ENCODE results near the gene HMGA1. TPM values are rescaled to one million over a fixed set of nuclear protein-coding genes. Genes with fewer than 3 reads are reported as not detected.
"Not testable (repeated sequence)": the region's sequence is repeated elsewhere in the genome, so short reads cannot be mapped to it uniquely, and the experiment has no call there.

The HMGA1 gene
- polyA plus RNA-seq, 10 donors, result 73.7 to 105 (median 83.4) TPM

GRCh38 chr6:34238585-34239499 is 2.2 kb downstream of the HMGA1 start:
- no peak for DNase-seq

- no peak for DNase-seq
Observed at GRCh38 chr6:34239500-34239825, 2.8 kb downstream of the HMGA1 start.

- DNase-seq, result no peak
Observed at GRCh38 chr6:34239893-34240292, 3.2 kb downstream of the HMGA1 start.

GRCh38 chr6:34240329-34241248 is 3.9 kb downstream of the HMGA1 start:
- no peak for DNase-seq

- DNase-seq, result no peak
Observed at GRCh38 chr6:34241351-34242215, 4.9 kb downstream of the HMGA1 start.

GRCh38 chr6:34242252-34243130 is 5.8 kb downstream of the HMGA1 start:
- DNase-seq, result no peak

GRCh38 chr6:34243131-34243771 is 6.6 kb downstream of the HMGA1 start:
- no peak for DNase-seq

- peak in 2 of 3 donors; percentile 42 to 77 for DNase-seq
Observed at GRCh38 chr6:34243901-34244884, 7.5 kb downstream of the HMGA1 start.

GRCh38 chr6:34245032-34245760 is 8.5 kb downstream of the HMGA1 start:
- not testable (repeated sequence) for DNase-seq

- DNase-seq, result not testable (repeated sequence)
Observed at GRCh38 chr6:34245761-34246140, 9.1 kb downstream of the HMGA1 start.

GRCh38 chr6:34246249-34246562 is 9.5 kb downstream of the HMGA1 start:
- no peak for DNase-seq

GRCh38 chr6:34246563-34247391 is 10.1 kb downstream of the HMGA1 start:
- DNase-seq, result peak in 1 of 3 donors; percentile 49

- DNase-seq, result no peak
Observed at GRCh38 chr6:34247481-34248197, 11.0 kb downstream of the HMGA1 start.

- peak in 2 of 3 donors; percentile 69 to 76 for DNase-seq
Observed at GRCh38 chr6:34248198-34248726, 11.6 kb downstream of the HMGA1 start.

GRCh38 chr6:34248727-34249468 is 12.2 kb downstream of the HMGA1 start, which contains the start of gene SMIM29:
SMIM29 (minus strand) TSS chr6:34249006; CDS start chr6:34247791, 1,215 bp downstream.
- DNase-seq, result peak; percentile 95 to 98 (median 96)
